Measurements from ENCODE around the gene AP1S2. TPM values are rescaled to one million over a fixed set of nuclear protein-coding genes. Genes with fewer than 3 reads are reported as not detected.
"Not testable (repeated sequence)": the region's sequence is repeated elsewhere in the genome, so short reads cannot be mapped to it uniquely, and the experiment has no call there.

AP1S2 gene
- total RNA-seq, 1 donor from 2014 or later, result 99.3 TPM

- H3K27ac ChIP-seq, result no peak overlapping the region
- H3K9me3 ChIP-seq, result no peaks in the 10 kb centered on the region
- peaks cover 10 to 20% of the 10 kb centered on the region in 2 donors for H3K36me3 ChIP-seq
- H3K4me1 ChIP-seq, result no peaks in the 10 kb centered on the region
- TF ChIP-seq CTCF (IDR thresholded peaks at IDR 0.05), result no peak
- no peaks in the 10 kb centered on the region for H3K27me3 ChIP-seq
- no peak for DNase-seq (ENCODE audit: low spot score in 2 of 2)
- H3K4me3 ChIP-seq, result no peak overlapping the region
- intact Hi-C loops (cut with DNase I), result no loop called here
Measured at GRCh38 chrX:15843960-15844359, 10.7 kb downstream of the AP1S2 start.

DNA sequence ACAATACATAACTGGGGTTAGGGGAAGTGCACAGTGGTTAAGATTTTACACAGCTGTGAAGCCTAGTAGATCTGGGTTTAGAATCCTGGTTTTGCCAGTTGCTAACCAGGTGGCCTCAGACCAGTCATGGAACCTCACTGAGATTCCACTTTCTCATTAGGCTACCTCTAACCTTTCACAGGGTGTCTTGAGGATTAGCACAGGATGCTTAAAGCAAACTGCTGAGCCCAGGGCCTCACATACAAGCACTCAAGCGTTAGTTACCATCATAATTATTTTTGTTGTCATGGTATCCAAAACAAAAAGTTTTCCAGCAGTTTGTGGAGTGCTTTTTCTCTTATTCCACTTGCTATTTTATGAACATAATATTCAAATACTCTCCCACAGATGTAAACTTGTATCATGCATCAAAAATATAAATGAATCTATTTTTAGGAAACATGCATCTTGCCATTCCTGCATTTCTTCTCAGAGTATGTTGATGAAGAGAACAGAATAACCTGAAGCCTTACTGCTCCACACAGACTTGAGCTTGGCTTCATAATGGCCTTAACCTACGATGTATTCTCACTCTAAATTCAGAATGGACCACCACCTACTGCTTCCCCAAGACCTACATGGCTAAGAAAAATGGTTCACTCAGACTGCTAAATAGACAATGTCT, 12.6 kb downstream of the AP1S2 start:
- Histone ChIP-seq H3K27ac (no peak overlapping the region), H3K9me3 (no peaks in the 10 kb centered on the region), H3K4me1 (no peaks in the 10 kb centered on the region), H3K36me3 (peaks cover 10 to 20% of the 10 kb centered on the region in 2 donors), H3K4me3 (no peak overlapping the region), H3K27me3 (no peaks in the 10 kb centered on the region)
- intact Hi-C loops (cut with DNase I), result no loop called here
- DNase-seq (ENCODE audit: low spot score in 2 of 2), result no peak
- no peak for TF ChIP-seq CTCF (IDR thresholded peaks at IDR 0.05)

- H3K36me3 ChIP-seq, result peaks cover 6 to 10% of the 10 kb centered on the region in 2 donors
- no peak overlapping the region for H3K4me3 ChIP-seq
- no peaks in the 10 kb centered on the region for H3K9me3 ChIP-seq
- H3K27ac ChIP-seq, result no peak overlapping the region
- H3K4me1 ChIP-seq, result no peaks in the 10 kb centered on the region
- intact Hi-C loops (cut with DNase I), result no loop called here
- no peak for DNase-seq (ENCODE audit: low spot score in 2 of 2)
- no peak for TF ChIP-seq CTCF (IDR thresholded peaks at IDR 0.05)
- no peaks in the 10 kb centered on the region for H3K27me3 ChIP-seq
Measured at GRCh38 chrX:15838017-15838416, 16.6 kb downstream of the AP1S2 start.

- no peak for TF ChIP-seq CTCF (IDR thresholded peaks at IDR 0.05)
- H3K27ac ChIP-seq, result no peak overlapping the region
- no peaks in the 10 kb centered on the region for H3K36me3 ChIP-seq
- no peak overlapping the region for H3K4me3 ChIP-seq
- DNase-seq (ENCODE audit: low spot score in 2 of 2), result no peak
- no peaks in the 10 kb centered on the region for H3K4me1 ChIP-seq
- H3K27me3 ChIP-seq, result no peaks in the 10 kb centered on the region
- no peaks in the 10 kb centered on the region for H3K9me3 ChIP-seq
- intact Hi-C loops (cut with DNase I), result no loop called here
Measured at GRCh38 chrX:15834827-15835595, 19.6 kb downstream of the AP1S2 start.

DNA sequence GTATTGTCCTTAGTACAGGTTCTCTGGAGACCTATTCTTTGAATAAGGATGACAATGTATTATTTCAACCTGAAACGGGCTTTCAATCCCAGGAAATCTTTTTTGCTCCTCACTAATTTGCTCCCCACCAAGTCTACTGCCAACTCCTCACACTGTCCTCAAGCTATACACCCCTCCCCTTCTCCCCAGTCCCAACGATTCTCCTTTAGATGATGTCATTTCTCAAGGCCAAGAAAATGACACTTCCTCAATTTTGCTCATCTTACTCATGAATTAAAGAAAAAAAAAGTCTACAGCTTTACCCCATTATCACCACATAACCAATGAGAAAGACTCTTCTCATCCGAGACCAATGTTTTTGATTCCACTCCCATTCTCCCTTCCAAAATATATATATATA, 20.6 kb downstream of the AP1S2 start:
- Histone ChIP-seq H3K27ac (no peak overlapping the region), H3K4me1 (no peaks in the 10 kb centered on the region), H3K4me3 (no peak overlapping the region), H3K36me3 (peaks cover 0 to 3% of the 10 kb centered on the region in 2 donors), H3K9me3 (no peaks in the 10 kb centered on the region), H3K27me3 (no peaks in the 10 kb centered on the region)
- no peak for DNase-seq (ENCODE audit: low spot score in 2 of 2)
- no peak for TF ChIP-seq CTCF (IDR thresholded peaks at IDR 0.05)
- intact Hi-C loops (cut with DNase I), result no loop called here

GRCh38 chrX:15831347-15831746, 23.3 kb downstream of the AP1S2 start:
- H3K27ac ChIP-seq; H3K27me3 ChIP-seq; DNase-seq (ENCODE audit: low spot score in 2 of 2); H3K4me3 ChIP-seq; H3K9me3 ChIP-seq; intact Hi-C loops (cut with DNase I); H3K4me1 ChIP-seq: not testable (repeated sequence)
- H3K36me3 ChIP-seq, result peaks cover 7 to 12% of the 10 kb centered on the region in 2 donors
